ENCODE measurements around the gene FBXW11. TPM values are rescaled to one million over a fixed set of nuclear protein-coding genes. Genes with fewer than 3 reads are reported as not detected.
A peak's percentile ranks its signal among the peaks of the same experiment; 100 is the strongest.

Gene FBXW11
- total and polyA plus RNA-seq, 2 of the 13 experiments (the other 11 are each of a cell fraction or from before 2014, with no cell fraction given) = 31.7 to 53.6 TPM

- TF ChIP-seq ZBTB3 (CRISPR knock-in tag; IDR thresholded peaks at IDR 0.05; ENCODE audit: borderline replicate concordance, low read depth) (no peak), SALL2 (CRISPR knock-in tag; IDR thresholded peaks at IDR 0.05) (no peak), ARNT (IDR thresholded peaks at IDR 0.05) (no peak), ZMAT5 (CRISPR knock-in tag; IDR thresholded peaks at IDR 0.05; ENCODE audit: borderline replicate concordance, low read depth) (no peak), FOXA1 (IDR thresholded peaks at IDR 0.05) (no peak), FOXA1 (CRISPR knock-in tag; IDR thresholded peaks at IDR 0.05) (no peak)
Measured at GRCh38 chr5:171980792-171981191, 25.6 kb downstream of the FBXW11 start (continued).

GRCh38 chr5:171979606-171980005 is 26.8 kb downstream of the FBXW11 start:
- Histone ChIP-seq H3K4me2 (ENCODE audit: low read depth, low read length) (no peak overlapping the region), H4K20me1 (ENCODE audit: insufficient read depth, low read length) (peaks cover 14% of the 10 kb centered on the region; the same call in 1 of the 2 replicates), H3K9me3 (ENCODE audit: low read length) (peaks cover 17% of the 10 kb centered on the region), H3K4me1 (ENCODE audit: insufficient read depth, low read length) (peaks cover 15% of the 10 kb centered on the region), H3K36me3 (replicated peaks in 1 of 2; ENCODE audit: control insufficient read depth in 1 of 2, insufficient read depth in 2 of 2, low read length in 2 of 2) (no peaks in the 10 kb centered on the region; a peak in 1 of 5 replicates), H3K9ac (ENCODE audit: insufficient read depth, low read depth, low read length) (no peak overlapping the region), H3K27ac (ENCODE audit: extremely low read length, insufficient read depth, low read length) (no peak overlapping the region), H2AFZ (ENCODE audit: low read length) (no peak overlapping the region), H3K27me3 (ENCODE audit: control insufficient read depth in 1 of 2, insufficient read depth in 2 of 2, low read length in 2 of 2) (no peaks in the 10 kb centered on the region), H3K4me3 (replicated peaks in 1 of 3; ENCODE audit: insufficient read depth in 1 of 3, low read depth in 2 of 3, low read length in 3 of 3) (no peak overlapping the region), H3K79me2 (ENCODE audit: insufficient read depth, low read length) (peaks cover 87% of the 10 kb centered on the region)
- ChIA-PET CTCF (ENCODE audit: low intra/inter-chr PET ratio, low total read pairs) (no interaction called here), POLR2A (no interaction called here)
- BruUV-seq (replicated peaks) = no TSS peak
- WGBS (ENCODE audit: low lambda C conversion rate) = 96% methylated on average over 8 of the region's 8 CpGs
- no peak for TF ChIP-seq ZNF543 (CRISPR knock-in tag; IDR thresholded peaks at IDR 0.05)
- TF ChIP-seq MIXL1 (CRISPR knock-in tag; IDR thresholded peaks at IDR 0.05) = no peak
- TF ChIP-seq ZNF562 (CRISPR knock-in tag; IDR thresholded peaks at IDR 0.05; ENCODE audit: borderline replicate concordance) = peak; percentile 96
- no peak for TF ChIP-seq ZSCAN9 (CRISPR knock-in tag; IDR thresholded peaks at IDR 0.05; ENCODE audit: borderline replicate concordance)
- TF ChIP-seq NCOA5 (CRISPR knock-in tag; IDR thresholded peaks at IDR 0.05) = no peak
- in situ Hi-C loops (cut with HindIII; ENCODE audit: extremely low pct_ligation_motif_present, low pct_unique_long_range_greater_than_20kb) = no loop called here
- FAIRE-seq = no peak
- DNase-seq (ENCODE audit: low spot score) = no peak
- no peak for ATAC-seq
- intact Hi-C loops (cut with micrococcal nuclease; ENCODE audit: unreplicated experiment) = no loop called here

Measured in HepG2 (cell line).